ENCODE data around the gene PARD3. TPM values are rescaled to one million over a fixed set of nuclear protein-coding genes. Genes with fewer than 3 reads are reported as not detected.

The PARD3 gene
- total RNA-seq, 1 experiment from 2014 or later, result 46.3 TPM

GRCh38 chr10:34135515-34135914 lies 679.6 kb downstream of the PARD3 start:
- H3K4me3 ChIP-seq (replicated peaks in 1 of 2; ENCODE audit: low read depth in 1 of 2, low read length in 2 of 2), result no peak overlapping the region
- no peaks in the 10 kb centered on the region for H4K20me1 ChIP-seq (ENCODE audit: insufficient read depth)
- RAD21 ChIA-PET (ENCODE audit: low non-redundant PET in 1 of 2, low total read pairs in 2 of 2, uncharacterized antibody in 2 of 2, unreplicated experiment in 2 of 2), result no interaction called here
- no peaks in the 10 kb centered on the region for H3K79me2 ChIP-seq (ENCODE audit: insufficient read depth, low read length)
- H3K4me1 ChIP-seq (ENCODE audit: control insufficient read depth in 1 of 2, insufficient read depth in 2 of 2, low read length in 2 of 2), result no peaks in the 10 kb centered on the region
- POLR2A ChIA-PET, result no interaction called here
- H3K9ac ChIP-seq (ENCODE audit: low read length), result no peak overlapping the region
- ATAC-seq, result no peak
- H2AFZ ChIP-seq (ENCODE audit: low read depth, low read length, poor library complexity, severe bottlenecking), result no peak overlapping the region
- H3K36me3 ChIP-seq (ENCODE audit: control insufficient read depth in 1 of 2, insufficient read depth in 2 of 2, low read length in 2 of 2), result no peaks in the 10 kb centered on the region
- no peaks in the 10 kb centered on the region for H3K9me3 ChIP-seq (ENCODE audit: control insufficient read depth in 1 of 2, insufficient read depth in 1 of 2, low read depth in 1 of 2, low read length in 2 of 2)
- intact Hi-C loops (cut with micrococcal nuclease), result no loop called here
- H3K9me2 ChIP-seq (ENCODE audit: insufficient read depth), result no peaks in the 10 kb centered on the region
- no peak for DNase-seq (ENCODE audit: low read depth, low spot score)
- no peaks in the 10 kb centered on the region for H3K27me3 ChIP-seq (ENCODE audit: insufficient read depth, low read length)
- CTCF ChIA-PET, result no interaction called here
- H3K27ac ChIP-seq (ENCODE audit: low read depth, low read length), result no peak overlapping the region
- no peak overlapping the region for H3K4me2 ChIP-seq (ENCODE audit: low read length)
- TF ChIP-seq EGR1 (IDR thresholded peaks at IDR 0.05; ENCODE audit: low read depth), result no peak
- TF ChIP-seq ELF1 (IDR thresholded peaks at IDR 0.05; ENCODE audit: borderline replicate concordance, low read depth), result no peak
- no peak for TF ChIP-seq ATF3 (IDR thresholded peaks at IDR 0.05)
- no peak for TF ChIP-seq RAD21 (IDR thresholded peaks at IDR 0.05; ENCODE audit: low read depth)
- TF ChIP-seq POLR2A (IDR thresholded peaks at IDR 0.05; ENCODE audit: borderline replicate concordance, extremely low read depth, insufficient read depth, insufficient read length), result no peak
- no peak for TF ChIP-seq ZNF274 (IDR thresholded peaks at IDR 0.05; ENCODE audit: low read depth, low read length)
- TF ChIP-seq POLR2AphosphoS5 (IDR thresholded peaks at IDR 0.05; ENCODE audit: low read depth, low read length), result no peak
- BruUV-seq (replicated peaks), result no TSS peak

DNA sequence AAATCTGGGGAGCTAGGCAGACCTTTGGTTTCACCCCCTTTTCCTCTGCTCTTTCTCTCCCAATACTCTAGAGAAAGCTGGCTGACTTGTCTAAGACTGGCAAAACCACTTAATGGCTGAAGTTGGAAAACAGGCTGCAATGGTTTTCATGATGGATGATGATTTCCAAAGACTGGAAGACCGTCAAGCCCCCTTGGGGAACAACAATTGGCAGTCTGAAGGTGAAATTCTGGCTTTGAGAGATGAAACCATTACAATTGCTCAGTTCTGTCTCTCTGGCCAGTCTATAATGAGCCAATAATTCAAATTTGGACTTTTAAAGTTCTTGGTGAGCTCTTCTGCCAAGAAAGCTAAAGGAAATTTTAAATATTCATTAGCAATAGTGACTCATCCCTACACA lies 680.5 kb downstream of the PARD3 start:
- CTCF ChIA-PET, result no interaction called here
- H3K4me1 ChIP-seq (ENCODE audit: control insufficient read depth in 1 of 2, insufficient read depth in 2 of 2, low read length in 2 of 2), result no peaks in the 10 kb centered on the region
- no peaks in the 10 kb centered on the region for H3K9me2 ChIP-seq (ENCODE audit: insufficient read depth)
- DNase-seq (ENCODE audit: low read depth, low spot score), result no peak
- H3K36me3 ChIP-seq (ENCODE audit: control insufficient read depth in 1 of 2, insufficient read depth in 2 of 2, low read length in 2 of 2), result no peaks in the 10 kb centered on the region
- H3K9ac ChIP-seq (ENCODE audit: low read length), result no peak overlapping the region
- POLR2A ChIA-PET, result no interaction called here
- TF ChIP-seq ZNF274 (IDR thresholded peaks at IDR 0.05; ENCODE audit: low read depth, low read length), result no peak
- no peak for TF ChIP-seq EZH2phosphoT487 (IDR thresholded peaks at IDR 0.05; ENCODE audit: borderline replicate concordance)
- TF ChIP-seq REST (IDR thresholded peaks at IDR 0.05; ENCODE audit: low read depth), result no peak
- TF ChIP-seq SP1 (IDR thresholded peaks at IDR 0.05; ENCODE audit: low read depth), result no peak
- TF ChIP-seq YY1 (IDR thresholded peaks at IDR 0.05; ENCODE audit: extremely low read depth, insufficient replicate concordance, low read depth, low read length), result no peak
- TF ChIP-seq ATF3 (IDR thresholded peaks at IDR 0.05), result no peak
- no peak for TF ChIP-seq EZH2 (IDR thresholded peaks at IDR 0.05)
- TF ChIP-seq SRF (IDR thresholded peaks at IDR 0.05; ENCODE audit: low read depth), result no peak
- TF ChIP-seq POLR2AphosphoS5 (IDR thresholded peaks at IDR 0.05; ENCODE audit: low read depth, low read length), result no peak
- no peak for ATAC-seq
- RAD21 ChIA-PET (ENCODE audit: low non-redundant PET in 1 of 2, low total read pairs in 2 of 2, uncharacterized antibody in 2 of 2, unreplicated experiment in 2 of 2), result no interaction called here
- no peaks in the 10 kb centered on the region for H3K27me3 ChIP-seq (ENCODE audit: insufficient read depth, low read length)
- H3K27ac ChIP-seq (ENCODE audit: low read depth, low read length), result no peak overlapping the region
- H4K20me1 ChIP-seq (ENCODE audit: insufficient read depth), result no peaks in the 10 kb centered on the region
- no peaks in the 10 kb centered on the region for H3K9me3 ChIP-seq (ENCODE audit: control insufficient read depth in 1 of 2, insufficient read depth in 1 of 2, low read depth in 1 of 2, low read length in 2 of 2)
- intact Hi-C loops (cut with micrococcal nuclease), result no loop called here
- no peak overlapping the region for H2AFZ ChIP-seq (ENCODE audit: low read depth, low read length, poor library complexity, severe bottlenecking)
- H3K79me2 ChIP-seq (ENCODE audit: insufficient read depth, low read length), result no peaks in the 10 kb centered on the region
- no peak overlapping the region for H3K4me2 ChIP-seq (ENCODE audit: low read length)
- no TSS peak for BruUV-seq (replicated peaks)
- H3K4me3 ChIP-seq (replicated peaks in 1 of 2; ENCODE audit: low read depth in 1 of 2, low read length in 2 of 2), result no peak overlapping the region

Measured in HCT116 (cell line).